B cell (primary cell): Measurements from ENCODE around the gene IRAK4. TPM values are rescaled to one million over a fixed set of nuclear protein-coding genes. Genes with fewer than 3 reads are reported as not detected.

ENCODE experiments used
- ATAC-seq: fragments of 200-7000 bp; cut with Tn5 transposase; one replicate; pipeline ENCODE4 v1.10.0; 2021; ENCODE audit warnings: low read depth, mild to moderate bottlenecking, moderate number of reproducible peaks, moderate library complexity
- CTCF ChIA-PET: fragments of 350-600 bp; sonication (Branson Sonifier 250); formaldehyde crosslinking; loops from one replicate; lab custom pipeline; 2021; ENCODE audit warnings: antibody characterized with exemption, inconsistent platforms; lab: Charles Lee
- POLR2A ChIA-PET: fragments of 350-600 bp; sonication (Branson Sonifier 250); formaldehyde crosslinking; loops from one replicate; lab custom pipeline; 2021; ENCODE audit warnings: antibody characterized with exemption; lab: Charles Lee
- DNase-seq: peaks from one replicate; pipeline ENCODE4 v3.0.0; 2013
- H2AFZ ChIP-seq: 2 replicates; pipeline ENCODE4 v1.6.1; 2012; ENCODE audit warnings: mild to moderate bottlenecking, low read depth, low read length; ENCODE audit not compliant: insufficient read depth, poor library complexity, severe bottlenecking
- H3K27ac ChIP-seq, 2 donors: 1 replicate in 1 of 2; 2 replicates in 1 of 2; pipeline ENCODE4 v1.5.1; 2012 to 2013; ENCODE audit warnings: low read length in 2 of 2, mild to moderate bottlenecking in 2 of 2, moderate library complexity in 1 of 2
- H3K27me3 ChIP-seq, 4 experiments: fragments of 200-600 bp in 1 of 4; sonication (generic) in 1 of 4; replicated peaks in 1 of 4; 1 replicate in 2 of 4; 2 replicates in 2 of 4; pipeline versions ENCODE4 v1.6.1 to v1.7.0; 2013 to 2016; ENCODE audit warnings: low read length in 3 of 4, mild to moderate bottlenecking in 2 of 4, mixed read lengths in 1 of 4, moderate library complexity in 1 of 4; ENCODE audit not compliant: insufficient read depth in 4 of 4, control insufficient read depth in 3 of 4; ENCODE audit errors: control extremely low read depth in 1 of 4
- H3K36me3 ChIP-seq, 2 experiments: replicated peaks in 1 of 2; 1 replicate in 1 of 2; 2 replicates in 1 of 2; pipeline versions ENCODE4 v1.6.1 to v1.7.1; 2013; ENCODE audit warnings: low read length in 1 of 2; ENCODE audit not compliant: insufficient read depth in 2 of 2, control insufficient read depth in 1 of 2; ENCODE audit errors: control extremely low read depth in 1 of 2, extremely low read depth in 1 of 2
- H3K4me1 ChIP-seq, 2 donors: fragments of 200-600 bp in 1 of 2; sonication (generic) in 1 of 2; 1 replicate in 1 of 2; 2 replicates in 1 of 2; pipeline versions ENCODE4 v1.5.1 to v1.6.1; 2013 to 2017; ENCODE audit warnings: low read length in 2 of 2; ENCODE audit not compliant: control insufficient read depth in 2 of 2, insufficient read depth in 2 of 2
- H3K4me2 ChIP-seq: replicated peaks from 2 replicates; pipeline ENCODE3; 2012; ENCODE audit warnings: mild to moderate bottlenecking, low read depth, low read length; ENCODE audit not compliant: poor library complexity, severe bottlenecking
- H3K4me3 ChIP-seq, 5 experiments: fragments of 200-600 bp in 1 of 5; sonication (generic) in 1 of 5; 1 replicate in 3 of 5; 2 replicates in 2 of 5; pipeline versions ENCODE4 v1.5.1 to v1.7.0; 2011 to 2016; ENCODE audit warnings: low read length in 4 of 5, mild to moderate bottlenecking in 4 of 5, low read depth in 2 of 5, control low read depth in 1 of 5, moderate library complexity in 1 of 5; ENCODE audit not compliant: insufficient read depth in 1 of 5; ENCODE audit errors: control extremely low read depth in 1 of 5, extremely low read depth in 1 of 5
- H3K79me2 ChIP-seq: fragments of 200-600 bp; sonication (generic); one replicate; pipeline ENCODE4 v1.6.0; 2016; ENCODE audit warnings: low read length; ENCODE audit not compliant: control insufficient read depth, insufficient read depth
- H3K9ac ChIP-seq: fragments of 200-600 bp; sonication (generic); 2 replicates; pipeline ENCODE4 v1.6.1; 2017; ENCODE audit warnings: mild to moderate bottlenecking, low read length, moderate library complexity
- H3K9me3 ChIP-seq, 3 donors: one replicate each; pipeline versions ENCODE4 v1.6.1 to v1.7.1; 2013; ENCODE audit warnings: low read length in 2 of 3; ENCODE audit not compliant: control insufficient read depth in 2 of 3, insufficient read depth in 1 of 3; ENCODE audit errors: control extremely low read depth in 1 of 3
- H4K20me1 ChIP-seq: 2 replicates; pipeline ENCODE4 v1.6.0; 2012; ENCODE audit warnings: mild to moderate bottlenecking, low read length; ENCODE audit not compliant: insufficient read depth, control insufficient read depth, poor library complexity, severe bottlenecking
- H3K27ac Mint-ChIP-seq: one replicate; pipeline ENCODE4 v1.8.0; 2021; ENCODE audit warnings: mixed read lengths
- H3K27me3 Mint-ChIP-seq: one replicate; pipeline ENCODE4 v1.8.0; 2021; ENCODE audit warnings: mixed read lengths
- H3K4me1 Mint-ChIP-seq: one replicate; pipeline ENCODE4 v1.8.0; 2021; ENCODE audit warnings: mixed read lengths
- H3K4me3 Mint-ChIP-seq: one replicate; pipeline ENCODE4 v1.8.0; 2021; ENCODE audit warnings: mixed read lengths
- H3K9me3 Mint-ChIP-seq: one replicate; pipeline ENCODE4 v1.8.0; 2022; ENCODE audit warnings: mixed read lengths; ENCODE audit not compliant: insufficient read depth
- EZH2 ChIP-seq: IDR thresholded peaks from 2 replicates; pipeline ENCODE4 v1.6.1; 2012; ENCODE audit warnings: borderline replicate concordance, low read depth, mild to moderate bottlenecking, moderate library complexity, low read length; ENCODE audit not compliant: insufficient read depth, poor library complexity, severe bottlenecking
- WGBS: methylation state at CpG from one replicate; pipeline ENCODE4 v1.1.5; 2013; ENCODE audit warnings: missing lambda C conversion rate; ENCODE audit not compliant: insufficient coverage; 5-methylcytosine and 5-hydroxymethylcytosine counted together
- intact Hi-C: fragments of 100-400 bp; cut with micrococcal nuclease; formaldehyde crosslinking; loops from one replicate; pipeline ENCODE4 v1.10.0; 2022
- polyA plus RNA-seq: library from polyadenylated mRNA; depleted of rRNA; stranded (reverse); fragments of >200 nt; gene quantifications from 2 replicates; pipeline ENCODE4 v1.2.3, GENCODE V29; 2012
- total RNA-seq, 2 donors: library from RNA; stranded (reverse); fragments of 120-200 nt in 1 of 2; gene quantifications; 1 replicate in 1 of 2; 2 replicates in 1 of 2; pipeline versions ENCODE4 v1.2.3 to v1.2.4, GENCODE V29; 2013 to 2022
- TF ChIP-seq, protein P1 (sequence below): fragments of 200-600 bp; IDR thresholded peaks from one replicate; pipeline ENCODE4 v1.8.0; 2022; ENCODE audit warnings: antibody characterized with exemption, mild to moderate bottlenecking

IRAK4 gene
- total and polyA plus RNA-seq, 2 donors (not counting 1 experiment from before 2014, with no cell fraction given), result 36.4 to 47.0 TPM

DNA sequence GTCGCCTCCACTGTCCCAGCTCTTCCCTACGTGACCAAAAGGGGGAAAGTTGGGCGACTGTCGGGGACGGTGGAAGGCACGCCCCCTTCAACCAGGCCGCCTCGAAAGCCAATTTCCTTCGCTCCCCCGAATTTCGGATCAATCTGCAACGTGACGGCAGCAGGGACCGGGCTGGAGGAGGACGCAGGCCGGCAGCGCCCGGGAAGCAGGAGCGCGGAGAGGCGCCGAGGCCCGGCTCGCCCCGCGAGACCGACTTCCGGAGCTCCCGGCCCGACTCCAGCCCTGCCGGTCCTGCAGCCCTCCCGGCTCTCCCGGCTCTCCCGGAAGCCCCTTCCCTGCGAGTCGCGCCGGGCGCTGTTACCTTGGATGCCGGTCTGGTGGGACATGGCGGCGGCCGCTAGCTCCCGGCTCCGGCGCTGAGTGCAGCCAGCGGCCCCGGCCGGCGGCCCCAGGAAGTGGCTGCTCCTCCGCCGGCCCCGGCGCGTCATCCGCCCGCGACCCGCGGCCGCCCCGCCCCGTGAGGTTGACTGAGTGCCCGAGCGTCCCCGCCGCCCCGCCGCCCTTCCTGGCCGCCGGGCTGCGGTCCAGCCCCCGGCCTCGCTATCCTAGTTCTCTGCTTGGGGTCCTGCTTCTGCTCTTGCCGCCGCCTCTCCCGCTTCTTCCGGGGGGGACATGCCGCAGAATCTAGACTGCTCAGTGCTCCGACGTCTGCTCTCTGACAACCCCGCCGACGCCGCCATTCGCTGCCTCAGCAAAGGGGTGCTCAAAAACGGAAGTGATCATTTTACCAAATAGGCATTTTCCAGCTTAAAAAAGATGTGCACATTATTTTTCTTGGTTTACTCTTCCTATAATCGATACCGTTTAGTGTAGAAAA lies 47.3 kb downstream of the IRAK4 start, which contains the start of gene TWF1:
Gene TWF1 (minus strand): TSS at position 458 of the 877 bp plus-strand sequence. CDS start 72 bp downstream, at position 386.
- H3K4me1 Mint-ChIP-seq, result peaks cover 24% of the 10 kb centered on the region
- H3K9me3 Mint-ChIP-seq, result no peaks in the 10 kb centered on the region
- H3K4me3 Mint-ChIP-seq, result peak within 1 kb of the TSS; percentile 99
- ChIA-PET POLR2A (interaction anchor here (0.6 to 2.6 kb wide), 5 partner anchors 18 to 76 kb away, joined by 3 to 29 read pairs (median 8); partner anchors contain the start of genes IRAK4, PUS7L and TMEM117), CTCF (interaction anchor here (0.9 to 2.9 kb wide), 8 partner anchors 9 to 76 kb away, joined by 3 to 14 read pairs (median 4); partner anchors contain the start of gene TMEM117)
- Histone ChIP-seq H4K20me1 (peaks cover 7% of the 10 kb centered on the region), H3K9me3 (no peaks in the 10 kb centered on the region), H3K9ac (peak within 1 kb of the TSS; percentile 97), H3K27me3 (no peaks in the 10 kb centered on the region), H3K27ac (peak within 1 kb of the TSS; percentile 87 to 96), H2AFZ (peak within 1 kb of the TSS; percentile 92), H3K79me2 (peaks cover 40% of the 10 kb centered on the region), H3K4me3 (peak within 1 kb of the TSS; percentile 78 to 94 (median 85)), H3K4me2 (peak within 1 kb of the TSS; percentile 85), H3K36me3 (peaks cover 4 to 17% of the 10 kb centered on the region in 2 experiments), H3K4me1 (peaks cover 11 to 28% of the 10 kb centered on the region in 2 donors)
- WGBS, result under 1% methylated on average over 86 of the region's 89 CpGs
- TF ChIP-seq, protein P1, sequence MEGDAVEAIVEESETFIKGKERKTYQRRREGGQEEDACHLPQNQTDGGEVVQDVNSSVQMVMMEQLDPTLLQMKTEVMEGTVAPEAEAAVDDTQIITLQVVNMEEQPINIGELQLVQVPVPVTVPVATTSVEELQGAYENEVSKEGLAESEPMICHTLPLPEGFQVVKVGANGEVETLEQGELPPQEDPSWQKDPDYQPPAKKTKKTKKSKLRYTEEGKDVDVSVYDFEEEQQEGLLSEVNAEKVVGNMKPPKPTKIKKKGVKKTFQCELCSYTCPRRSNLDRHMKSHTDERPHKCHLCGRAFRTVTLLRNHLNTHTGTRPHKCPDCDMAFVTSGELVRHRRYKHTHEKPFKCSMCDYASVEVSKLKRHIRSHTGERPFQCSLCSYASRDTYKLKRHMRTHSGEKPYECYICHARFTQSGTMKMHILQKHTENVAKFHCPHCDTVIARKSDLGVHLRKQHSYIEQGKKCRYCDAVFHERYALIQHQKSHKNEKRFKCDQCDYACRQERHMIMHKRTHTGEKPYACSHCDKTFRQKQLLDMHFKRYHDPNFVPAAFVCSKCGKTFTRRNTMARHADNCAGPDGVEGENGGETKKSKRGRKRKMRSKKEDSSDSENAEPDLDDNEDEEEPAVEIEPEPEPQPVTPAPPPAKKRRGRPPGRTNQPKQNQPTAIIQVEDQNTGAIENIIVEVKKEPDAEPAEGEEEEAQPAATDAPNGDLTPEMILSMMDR, result peak; percentile 31
- no peak for TF ChIP-seq EZH2
- H3K27me3 Mint-ChIP-seq, result no peaks in the 10 kb centered on the region
- ATAC-seq (peak; percentile 95), DNase-seq (peak; percentile 93)
- intact Hi-C loops, result loop anchor here (1.0 to 5.0 kb wide), 4 partner anchors 30 to 1480 kb away; partner anchors contain the start of genes IRAK4, PPHLN1, PUS7L and TMEM117
- peak within 1 kb of the TSS; percentile 100 for H3K27ac Mint-ChIP-seq
